ENCODE data around the gene ZDHHC17.

DNA sequence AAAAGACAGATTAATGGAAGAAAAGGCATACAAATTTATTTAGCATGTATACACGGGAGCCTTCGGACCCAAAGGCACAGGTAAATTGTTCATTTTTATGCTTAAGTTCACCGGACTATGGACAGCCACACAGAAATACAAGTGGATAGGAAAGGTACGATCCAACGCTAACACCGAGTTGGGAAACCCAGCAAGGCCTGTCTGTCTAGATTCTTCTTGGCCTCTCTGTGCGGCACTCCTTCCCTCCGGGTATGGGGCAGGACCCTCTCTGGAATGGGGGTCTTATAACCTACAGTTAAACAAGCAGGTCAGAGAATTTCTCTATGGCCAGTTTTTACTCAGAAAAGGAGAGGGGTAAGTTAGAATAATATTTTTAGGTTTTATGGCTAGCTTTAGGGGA lies 23.4 kb upstream of the ZDHHC17 start:
- TF ChIP-seq FOXP2 (optimal IDR thresholded peaks at IDR 0.05; ENCODE audit: control extremely low read depth, extremely low read length, insufficient read depth) (no peak), EZH2 (IDR thresholded peaks at IDR 0.05) (no peak)
